ENCODE data around the gene TTC13. TPM values are rescaled to one million over a fixed set of nuclear protein-coding genes. Genes with fewer than 3 reads are reported as not detected.

Gene TTC13
- total RNA-seq, 1 experiment from 2014 or later: 35.2 TPM

GRCh38 chr1:230975636-230976035 is 3.0 kb downstream of the TTC13 start:
- TF ChIP-seq CTCF (IDR thresholded peaks at IDR 0.05; ENCODE audit: unreplicated experiment): no peak
- Mint-ChIP-seq H3K9me3 (ENCODE audit: unreplicated experiment) (no peaks in the 10 kb centered on the region), H3K4me1 (ENCODE audit: insufficient read depth, unreplicated experiment) (peaks cover 7% of the 10 kb centered on the region), H3K4me3 (ENCODE audit: unreplicated experiment) (no peak overlapping the region), H3K27ac (ENCODE audit: low read depth, unreplicated experiment) (no peak overlapping the region), H3K27me3 (ENCODE audit: insufficient read depth, unreplicated experiment) (no peaks in the 10 kb centered on the region), H3K36me3 (ENCODE audit: insufficient read depth, unreplicated experiment) (no peaks in the 10 kb centered on the region)
- DNase-seq (ENCODE audit: unreplicated experiment): no peak
- CTCF ChIA-PET: interaction anchor here (0.6 to 1.6 kb wide), 11 partner anchors 8 to 855 kb away, joined by 3 to 7 read pairs (median 3); no protein-coding TSS in a partner anchor
- POLR2A ChIA-PET: interaction anchor here (1.4 to 4.7 kb wide), 5 partner anchors 9 to 266 kb away, joined by 3 to 76 read pairs (median 4); no protein-coding TSS in a partner anchor
- intact Hi-C loops (cut with micrococcal nuclease): loop anchor here (5.0 kb wide), 1 partner anchor 58 kb away; no protein-coding TSS in a partner anchor
- BruUV-seq (replicated peaks): no TSS peak

GRCh38 chr1:230972855-230973271 is 5.8 kb downstream of the TTC13 start:
- Mint-ChIP-seq H3K36me3 (ENCODE audit: insufficient read depth, unreplicated experiment) (no peaks in the 10 kb centered on the region), H3K27me3 (ENCODE audit: insufficient read depth, unreplicated experiment) (no peaks in the 10 kb centered on the region), H3K27ac (ENCODE audit: low read depth, unreplicated experiment) (no peak overlapping the region), H3K4me3 (ENCODE audit: unreplicated experiment) (no peak overlapping the region), H3K4me1 (ENCODE audit: insufficient read depth, unreplicated experiment) (peaks cover 7% of the 10 kb centered on the region), H3K9me3 (ENCODE audit: unreplicated experiment) (no peaks in the 10 kb centered on the region)
- TF ChIP-seq CTCF (IDR thresholded peaks at IDR 0.05; ENCODE audit: unreplicated experiment): no peak
- intact Hi-C loops (cut with micrococcal nuclease): no loop called here
- no peak for DNase-seq (ENCODE audit: unreplicated experiment)
- CTCF ChIA-PET: interaction anchor here (1.2 to 1.7 kb wide), 4 partner anchors 33 to 327 kb away, joined by 3 to 11 read pairs (median 6); no protein-coding TSS in a partner anchor
- POLR2A ChIA-PET: interaction anchor here (1.0 to 1.3 kb wide), 3 partner anchors 15 to 193 kb away, joined by 3 to 6 read pairs (median 4); no protein-coding TSS in a partner anchor
- BruUV-seq (replicated peaks): no TSS peak

- Mint-ChIP-seq H3K4me1 (ENCODE audit: insufficient read depth, unreplicated experiment) (no peaks in the 10 kb centered on the region), H3K27me3 (ENCODE audit: insufficient read depth, unreplicated experiment) (no peaks in the 10 kb centered on the region), H3K27ac (ENCODE audit: low read depth, unreplicated experiment) (no peak overlapping the region), H3K36me3 (ENCODE audit: insufficient read depth, unreplicated experiment) (no peaks in the 10 kb centered on the region), H3K4me3 (ENCODE audit: unreplicated experiment) (no peak overlapping the region), H3K9me3 (ENCODE audit: unreplicated experiment) (no peaks in the 10 kb centered on the region)
- no TSS peak for BruUV-seq (replicated peaks)
- no peak for DNase-seq (ENCODE audit: unreplicated experiment)
- no peak for TF ChIP-seq CTCF (IDR thresholded peaks at IDR 0.05; ENCODE audit: unreplicated experiment)
- ChIA-PET POLR2A (interaction anchor here (0.9 kb wide), 1 partner anchor 366 kb away, joined by 3 read pairs; the partner anchor contains the start of genes EXOC8 and SPRTN), CTCF (interaction anchor here (1.2 to 1.6 kb wide), 3 partner anchors 14 to 238 kb away, joined by 3 to 11 read pairs (median 3); no protein-coding TSS in a partner anchor)
- intact Hi-C loops (cut with micrococcal nuclease): no loop called here
Observed at GRCh38 chr1:230971771-230972170, 6.9 kb downstream of the TTC13 start.

GRCh38 chr1:230970432-230970831 is 8.2 kb downstream of the TTC13 start:
- H3K4me3 Mint-ChIP-seq (ENCODE audit: unreplicated experiment): no peak overlapping the region
- H3K27me3 Mint-ChIP-seq (ENCODE audit: insufficient read depth, unreplicated experiment): no peaks in the 10 kb centered on the region
- H3K27ac Mint-ChIP-seq (ENCODE audit: low read depth, unreplicated experiment): no peak overlapping the region
- H3K4me1 Mint-ChIP-seq (ENCODE audit: insufficient read depth, unreplicated experiment): no peaks in the 10 kb centered on the region
- BruUV-seq (replicated peaks): no TSS peak
- intact Hi-C loops (cut with micrococcal nuclease): no loop called here
- no peak for DNase-seq (ENCODE audit: unreplicated experiment)
- ChIA-PET POLR2A (interaction anchor here (0.6 to 8.3 kb wide), 2 partner anchors 7 to 253 kb away, joined by 3 to 64 read pairs; partner anchors contain the start of genes ARV1 and TTC13), CTCF (interaction anchor here (0.6 to 1.2 kb wide), 3 partner anchors 17 to 240 kb away, joined by 3 read pairs; no protein-coding TSS in a partner anchor)
- H3K36me3 Mint-ChIP-seq (ENCODE audit: insufficient read depth, unreplicated experiment): no peaks in the 10 kb centered on the region
- no peak for TF ChIP-seq CTCF (IDR thresholded peaks at IDR 0.05; ENCODE audit: unreplicated experiment)
- H3K9me3 Mint-ChIP-seq (ENCODE audit: unreplicated experiment): no peaks in the 10 kb centered on the region
